WTC11 (cell line): ENCODE data around the gene SUPV3L1.

Source experiments
- ATF2 ChIP-seq: sonication (generic); formaldehyde crosslinking; IDR thresholded peaks from 2 replicates; pipeline ENCODE4 v1.8.1; 2022; ENCODE audit warnings: low read depth, missing genetic modification reagents, borderline replicate concordance
- CTCF ChIP-seq: fragments of 200-600 bp; IDR thresholded peaks from 2 replicates; pipeline ENCODE4 v1.8.0; 2022; ENCODE audit warnings: antibody characterized with exemption
- ESRRA ChIP-seq: sonication (generic); formaldehyde crosslinking; IDR thresholded peaks from 2 replicates; pipeline ENCODE4 v1.8.1; 2022; ENCODE audit warnings: mild to moderate bottlenecking, missing genetic modification reagents, borderline replicate concordance
- HMGA2 ChIP-seq: fragments of 250-450 bp; sonication (Bioruptor Pico); IDR thresholded peaks from 2 replicates; pipeline ENCODE4 v1.4.0; 2021; ENCODE audit warnings: mild to moderate bottlenecking, moderate library complexity
- NFATC4 ChIP-seq: fragments of 250-450 bp; sonication (Bioruptor Pico); IDR thresholded peaks from 2 replicates; pipeline ENCODE4 v1.9.0; 2021; ENCODE audit warnings: mild to moderate bottlenecking
- TCF7 ChIP-seq: sonication (generic); formaldehyde crosslinking; IDR thresholded peaks from 2 replicates; pipeline ENCODE4 v1.8.0; 2022; ENCODE audit warnings: mild to moderate bottlenecking, low read depth, missing genetic modification reagents, moderate library complexity
- ZNF263 ChIP-seq: sonication (generic); formaldehyde crosslinking; IDR thresholded peaks from 2 replicates; pipeline ENCODE4 v1.8.1; 2022; ENCODE audit warnings: low read depth, mild to moderate bottlenecking, moderate library complexity, missing genetic modification reagents
- TF ChIP-seq, protein P1 (sequence below): sonication (generic); formaldehyde crosslinking; IDR thresholded peaks from 2 replicates; pipeline ENCODE4 v1.8.0; 2023; ENCODE audit warnings: missing genetic modification reagents, mild to moderate bottlenecking, borderline replicate concordance
- TF ChIP-seq, protein P2 (sequence below): sonication (generic); formaldehyde crosslinking; IDR thresholded peaks from 2 replicates; pipeline ENCODE4 v1.8.1; 2023; ENCODE audit warnings: mild to moderate bottlenecking, missing genetic modification reagents

GRCh38 chr10:69253171-69253570 is 73.1 kb downstream of the SUPV3L1 start:
- TF ChIP-seq ESRRA, result no peak
- TF ChIP-seq CTCF, result no peak
- no peak for TF ChIP-seq NFATC4
- TF ChIP-seq, protein P1, sequence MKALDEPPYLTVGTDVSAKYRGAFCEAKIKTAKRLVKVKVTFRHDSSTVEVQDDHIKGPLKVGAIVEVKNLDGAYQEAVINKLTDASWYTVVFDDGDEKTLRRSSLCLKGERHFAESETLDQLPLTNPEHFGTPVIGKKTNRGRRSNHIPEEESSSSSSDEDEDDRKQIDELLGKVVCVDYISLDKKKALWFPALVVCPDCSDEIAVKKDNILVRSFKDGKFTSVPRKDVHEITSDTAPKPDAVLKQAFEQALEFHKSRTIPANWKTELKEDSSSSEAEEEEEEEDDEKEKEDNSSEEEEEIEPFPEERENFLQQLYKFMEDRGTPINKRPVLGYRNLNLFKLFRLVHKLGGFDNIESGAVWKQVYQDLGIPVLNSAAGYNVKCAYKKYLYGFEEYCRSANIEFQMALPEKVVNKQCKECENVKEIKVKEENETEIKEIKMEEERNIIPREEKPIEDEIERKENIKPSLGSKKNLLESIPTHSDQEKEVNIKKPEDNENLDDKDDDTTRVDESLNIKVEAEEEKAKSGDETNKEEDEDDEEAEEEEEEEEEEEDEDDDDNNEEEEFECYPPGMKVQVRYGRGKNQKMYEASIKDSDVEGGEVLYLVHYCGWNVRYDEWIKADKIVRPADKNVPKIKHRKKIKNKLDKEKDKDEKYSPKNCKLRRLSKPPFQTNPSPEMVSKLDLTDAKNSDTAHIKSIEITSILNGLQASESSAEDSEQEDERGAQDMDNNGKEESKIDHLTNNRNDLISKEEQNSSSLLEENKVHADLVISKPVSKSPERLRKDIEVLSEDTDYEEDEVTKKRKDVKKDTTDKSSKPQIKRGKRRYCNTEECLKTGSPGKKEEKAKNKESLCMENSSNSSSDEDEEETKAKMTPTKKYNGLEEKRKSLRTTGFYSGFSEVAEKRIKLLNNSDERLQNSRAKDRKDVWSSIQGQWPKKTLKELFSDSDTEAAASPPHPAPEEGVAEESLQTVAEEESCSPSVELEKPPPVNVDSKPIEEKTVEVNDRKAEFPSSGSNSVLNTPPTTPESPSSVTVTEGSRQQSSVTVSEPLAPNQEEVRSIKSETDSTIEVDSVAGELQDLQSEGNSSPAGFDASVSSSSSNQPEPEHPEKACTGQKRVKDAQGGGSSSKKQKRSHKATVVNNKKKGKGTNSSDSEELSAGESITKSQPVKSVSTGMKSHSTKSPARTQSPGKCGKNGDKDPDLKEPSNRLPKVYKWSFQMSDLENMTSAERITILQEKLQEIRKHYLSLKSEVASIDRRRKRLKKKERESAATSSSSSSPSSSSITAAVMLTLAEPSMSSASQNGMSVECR (CRISPR knock-in tag), result no peak
- no peak for TF ChIP-seq ATF2 (CRISPR knock-in tag)
- TF ChIP-seq TCF7 (CRISPR knock-in tag), result no peak
- TF ChIP-seq, protein P2, sequence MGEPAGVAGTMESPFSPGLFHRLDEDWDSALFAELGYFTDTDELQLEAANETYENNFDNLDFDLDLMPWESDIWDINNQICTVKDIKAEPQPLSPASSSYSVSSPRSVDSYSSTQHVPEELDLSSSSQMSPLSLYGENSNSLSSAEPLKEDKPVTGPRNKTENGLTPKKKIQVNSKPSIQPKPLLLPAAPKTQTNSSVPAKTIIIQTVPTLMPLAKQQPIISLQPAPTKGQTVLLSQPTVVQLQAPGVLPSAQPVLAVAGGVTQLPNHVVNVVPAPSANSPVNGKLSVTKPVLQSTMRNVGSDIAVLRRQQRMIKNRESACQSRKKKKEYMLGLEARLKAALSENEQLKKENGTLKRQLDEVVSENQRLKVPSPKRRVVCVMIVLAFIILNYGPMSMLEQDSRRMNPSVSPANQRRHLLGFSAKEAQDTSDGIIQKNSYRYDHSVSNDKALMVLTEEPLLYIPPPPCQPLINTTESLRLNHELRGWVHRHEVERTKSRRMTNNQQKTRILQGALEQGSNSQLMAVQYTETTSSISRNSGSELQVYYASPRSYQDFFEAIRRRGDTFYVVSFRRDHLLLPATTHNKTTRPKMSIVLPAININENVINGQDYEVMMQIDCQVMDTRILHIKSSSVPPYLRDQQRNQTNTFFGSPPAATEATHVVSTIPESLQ (CRISPR knock-in tag), result no peak
- no peak for TF ChIP-seq ZNF263
- no peak for TF ChIP-seq HMGA2 (CRISPR knock-in tag)
